Limb (tissue), 2 donors: ENCODE results near the gene AHSA1.
"Not testable (repeated sequence)": the region's sequence is repeated elsewhere in the genome, so short reads cannot be mapped to it uniquely, and the experiment has no call there.

ENCODE experiments used
- DNase-seq, 2 donors: peaks; one replicate each; pipeline ENCODE4 v3.0.0-alpha.2; 2016; ENCODE audit errors: extremely low spot score in 2 of 2

The AHSA1 gene

DNA sequence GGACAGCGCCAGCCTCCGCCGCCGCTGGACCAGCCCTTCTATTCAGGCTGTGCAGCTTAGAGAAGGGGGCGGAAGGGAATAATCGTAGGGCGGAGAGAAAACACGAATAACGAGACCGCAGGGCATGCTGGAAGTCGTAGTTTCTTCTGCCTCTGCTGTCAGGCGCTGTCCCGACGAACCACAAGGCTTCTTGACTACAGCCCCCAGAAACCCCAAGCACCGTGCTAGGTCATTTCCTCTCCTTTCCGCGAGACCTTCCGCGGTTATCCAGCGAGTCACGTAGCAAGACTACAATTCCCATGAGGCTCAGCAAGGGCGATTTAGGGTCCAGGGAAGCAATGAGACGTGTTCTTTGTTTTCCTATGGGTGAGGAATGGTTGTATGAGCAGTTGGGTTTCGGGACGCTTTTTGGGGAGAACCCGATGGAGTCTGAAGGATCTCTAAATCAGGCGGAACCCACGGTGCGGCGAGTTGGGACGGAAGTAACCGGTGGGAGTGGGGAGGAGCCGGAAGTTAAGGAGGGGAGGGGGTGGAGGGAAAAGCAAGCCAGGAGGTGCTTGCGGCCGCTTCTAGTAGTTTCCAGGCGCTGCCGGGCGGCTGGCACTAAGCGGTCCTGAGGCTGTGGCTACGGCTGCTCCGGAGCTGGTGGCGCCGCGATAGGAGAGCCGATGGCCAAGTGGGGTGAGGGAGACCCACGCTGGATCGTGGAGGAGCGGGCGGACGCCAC lies at the start of gene AHSA1, which contains the start of gene VIPAS39:
Gene AHSA1 (plus strand): TSS at position 572 of the 727 bp plus-strand sequence. CDS start 97 bp downstream, at position 669.
Gene VIPAS39 (minus strand): TSS at position 80 of the 727 bp plus-strand sequence. CDS start 3,499 bp downstream, outside the sequence.
- peak; percentile 95 to 100 for DNase-seq

GRCh38 chr14:77409131-77409533 lies 48.8 kb upstream of the AHSA1 start:
- DNase-seq = no peak

GRCh38 chr14:77415403-77416030 lies 42.4 kb upstream of the AHSA1 start:
- DNase-seq = not testable (repeated sequence)

DNA sequence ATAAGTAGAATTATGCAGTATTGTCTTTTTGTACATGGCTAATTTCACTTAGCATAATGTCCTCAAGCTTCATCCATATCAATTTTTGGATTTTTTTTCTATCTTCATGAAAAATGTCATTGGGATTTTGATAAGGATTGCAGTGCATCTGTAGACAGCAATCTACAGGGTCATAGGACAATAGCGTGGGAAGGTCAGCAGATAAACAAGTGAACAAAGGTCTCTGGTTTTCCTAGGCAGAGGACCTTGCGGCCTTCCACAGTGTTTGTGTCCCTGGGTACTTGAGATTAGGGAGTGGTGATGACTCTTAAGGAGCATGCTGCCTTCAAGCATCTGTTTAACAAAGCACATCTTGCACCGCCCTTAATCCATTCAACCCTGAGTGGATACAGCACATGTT lies 41.8 kb upstream of the AHSA1 start:
- DNase-seq = not testable (repeated sequence)

- no peak for DNase-seq
Measured at GRCh38 chr14:77416836-77417235, 41.1 kb upstream of the AHSA1 start.

- no peak for DNase-seq
Measured at GRCh38 chr14:77421201-77421600, 36.7 kb upstream of the AHSA1 start.

DNA sequence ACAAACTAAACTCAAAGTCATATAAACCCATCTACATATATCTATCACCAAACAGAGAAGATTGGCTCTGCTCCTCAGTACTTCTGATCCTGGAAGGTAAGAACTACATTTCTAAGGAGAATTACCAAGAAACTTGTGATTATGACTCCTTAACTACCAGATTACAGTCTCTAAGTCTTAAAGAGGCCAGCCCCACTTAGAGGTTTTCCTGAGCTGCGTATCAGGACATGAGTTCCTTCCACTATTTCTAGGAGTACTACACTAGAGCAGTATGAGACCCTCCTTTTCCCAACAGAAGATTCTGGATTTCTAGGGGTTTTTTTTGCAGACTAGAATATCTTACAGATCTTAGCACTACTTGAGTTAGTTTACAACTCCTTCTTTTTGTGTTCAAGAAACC lies 34.5 kb upstream of the AHSA1 start, which contains the start of gene NOXRED1:
Gene NOXRED1 (minus strand): TSS at position 101 of the 400 bp plus-strand sequence. CDS start 634 bp downstream, outside the sequence.
- no peak for DNase-seq

DNA sequence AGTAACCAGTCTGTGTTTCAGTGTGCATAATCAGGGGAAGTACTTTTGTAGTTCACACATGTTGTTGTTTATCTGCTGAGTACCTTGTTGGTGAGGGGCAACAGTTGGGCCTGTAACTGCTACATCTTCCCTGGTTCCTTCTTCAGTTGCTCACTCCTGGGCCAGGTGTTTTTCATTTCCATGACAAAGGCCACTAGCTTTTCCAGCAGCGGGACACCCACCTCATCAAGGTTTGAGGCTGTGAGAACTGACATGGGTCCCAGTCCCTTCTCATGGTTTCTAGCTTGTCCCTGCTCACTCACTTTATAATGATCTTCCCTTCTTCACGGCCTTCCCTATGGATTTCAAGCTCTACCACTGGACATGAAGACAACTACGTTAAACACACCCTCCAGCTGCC lies 33.0 kb upstream of the AHSA1 start:
- DNase-seq = no peak

DNA sequence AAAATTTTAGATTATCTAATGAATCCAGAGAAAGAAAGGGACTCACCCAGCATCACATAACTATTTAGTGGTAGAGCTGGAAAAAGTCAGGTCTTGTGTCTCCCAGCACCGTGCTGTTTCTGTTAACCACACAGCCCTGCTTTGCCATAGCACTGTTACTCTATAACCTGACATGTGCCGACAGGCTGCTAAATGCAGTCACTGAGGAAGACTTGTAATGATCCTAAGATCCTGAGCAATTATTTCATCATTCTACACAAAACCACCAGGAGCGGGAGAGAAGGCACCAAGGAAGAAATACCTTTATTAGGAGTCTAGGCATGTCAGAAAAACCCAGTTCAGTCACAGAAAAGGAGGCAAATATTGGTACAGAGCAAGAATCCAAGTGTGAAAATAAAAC lies 31.5 kb upstream of the AHSA1 start:
- DNase-seq = no peak

DNA sequence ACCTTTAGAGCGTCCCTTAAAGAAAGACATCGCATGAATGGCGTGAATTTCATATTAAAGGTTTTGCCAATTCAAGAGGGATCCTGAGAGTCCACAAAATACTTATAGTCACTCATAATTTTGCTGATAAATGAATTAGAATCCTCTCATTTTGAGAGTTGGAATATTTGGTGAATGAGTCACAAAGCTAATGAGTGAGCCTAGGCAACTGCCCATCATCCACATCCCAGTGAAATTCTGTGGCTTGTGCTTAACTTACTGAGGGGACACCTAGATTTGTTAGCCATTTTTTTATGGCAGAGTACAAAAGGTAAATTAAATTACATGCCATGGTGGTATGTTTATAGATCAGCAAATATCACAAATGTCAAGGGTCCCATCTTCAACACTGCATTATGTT lies 21.9 kb upstream of the AHSA1 start:
- DNase-seq = no peak

DNA sequence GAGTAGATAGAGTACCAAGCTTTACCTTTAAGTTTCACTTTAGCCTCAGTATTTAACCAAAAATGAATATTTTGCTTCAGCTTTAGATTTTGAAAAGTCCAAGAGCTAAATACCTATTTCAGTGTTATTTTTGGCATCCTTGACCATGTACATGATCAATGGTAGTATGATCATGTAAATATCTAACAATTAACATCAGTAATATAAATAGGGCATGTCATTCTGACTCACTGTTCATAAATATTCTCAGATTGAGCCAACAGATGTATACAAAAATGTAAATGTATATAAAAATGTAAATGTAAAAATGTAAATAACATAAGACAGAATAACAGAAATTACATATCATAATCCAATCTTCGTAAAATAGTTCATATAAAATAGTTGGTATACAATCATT lies 19.3 kb upstream of the AHSA1 start:
- no peak for DNase-seq

GRCh38 chr14:77439861-77440260 lies 18.0 kb upstream of the AHSA1 start:
- DNase-seq = no peak

DNA sequence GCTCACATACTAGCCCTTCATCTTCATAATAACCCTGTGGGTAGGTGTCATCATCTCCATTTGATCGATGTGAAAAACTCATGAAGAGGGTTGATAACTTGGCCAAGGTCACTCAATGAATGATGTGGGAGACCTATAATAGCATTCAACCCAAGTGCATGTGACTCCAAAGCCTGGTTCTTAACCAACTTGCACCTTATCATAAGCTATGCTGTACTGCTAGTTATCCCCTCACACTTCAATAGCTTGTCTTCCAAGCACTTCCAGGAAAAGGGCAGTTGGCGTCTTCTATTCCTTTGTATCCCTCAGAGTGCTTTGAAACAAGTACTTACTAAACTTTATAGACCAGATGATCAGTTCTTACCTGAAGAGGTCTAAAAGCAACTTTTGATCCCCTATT lies 15.7 kb upstream of the AHSA1 start:
- no peak for DNase-seq

DNA sequence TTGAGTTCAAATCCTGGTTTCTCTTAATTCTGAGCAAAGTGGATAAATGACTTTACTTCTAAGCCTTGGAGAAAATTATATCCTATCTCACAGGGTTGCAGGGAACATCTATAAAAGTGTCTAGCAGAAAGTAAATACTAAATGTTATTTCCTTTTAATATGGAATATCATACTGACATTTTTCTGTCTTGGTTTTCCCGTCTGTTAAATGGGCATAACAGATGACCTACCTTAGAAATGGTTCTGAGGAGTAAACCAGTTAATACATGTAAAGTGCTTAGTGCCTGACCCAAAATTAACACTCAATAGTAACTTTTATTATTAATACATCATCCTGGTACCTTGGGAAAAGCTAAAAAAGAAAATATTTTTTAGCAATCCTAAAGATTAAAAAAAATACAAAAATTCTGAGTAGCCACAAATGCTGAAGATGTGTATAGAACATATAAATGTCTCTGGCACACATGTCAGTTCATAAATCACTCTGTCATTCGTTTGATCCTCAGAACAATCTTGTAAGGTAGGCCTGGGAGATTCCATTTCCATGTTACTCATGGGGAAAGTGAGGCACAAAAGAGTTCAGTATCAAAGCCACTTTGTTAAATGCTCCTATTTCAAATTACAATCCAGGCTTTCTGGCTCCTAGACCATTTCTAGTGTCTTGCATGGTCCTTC lies 1.8 kb upstream of the AHSA1 start:
- no peak for DNase-seq

GRCh38 chr14:77457115-77457521 lies 775 bp upstream of the AHSA1 start:
- DNase-seq = no peak

GRCh38 chr14:77458249-77458950 lies 507 bp downstream of the AHSA1 start:
- no peak for DNase-seq

- peak; percentile 37 to 57 for DNase-seq
Measured at GRCh38 chr14:77459072-77459723, 1.3 kb downstream of the AHSA1 start.

DNA sequence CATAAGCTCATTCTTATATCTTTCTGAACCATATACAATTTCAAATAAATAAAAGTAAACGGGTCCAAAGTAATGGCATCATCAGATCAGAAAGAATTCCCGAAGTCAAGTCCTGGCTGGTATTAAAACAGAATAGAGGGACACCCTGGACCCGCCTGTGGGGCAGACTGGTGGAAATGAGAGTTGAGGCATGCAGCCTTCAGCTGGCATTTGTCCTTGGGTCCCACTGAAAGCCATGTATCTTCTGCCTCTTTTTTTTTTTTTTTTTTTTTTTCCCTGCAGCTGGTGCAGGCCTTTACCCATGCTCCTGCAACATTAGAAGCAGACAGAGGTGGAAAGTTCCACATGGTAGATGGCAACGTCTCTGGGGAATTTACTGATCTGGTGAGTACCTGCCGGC lies 9.9 kb downstream of the AHSA1 start:
- no peak for DNase-seq

DNA sequence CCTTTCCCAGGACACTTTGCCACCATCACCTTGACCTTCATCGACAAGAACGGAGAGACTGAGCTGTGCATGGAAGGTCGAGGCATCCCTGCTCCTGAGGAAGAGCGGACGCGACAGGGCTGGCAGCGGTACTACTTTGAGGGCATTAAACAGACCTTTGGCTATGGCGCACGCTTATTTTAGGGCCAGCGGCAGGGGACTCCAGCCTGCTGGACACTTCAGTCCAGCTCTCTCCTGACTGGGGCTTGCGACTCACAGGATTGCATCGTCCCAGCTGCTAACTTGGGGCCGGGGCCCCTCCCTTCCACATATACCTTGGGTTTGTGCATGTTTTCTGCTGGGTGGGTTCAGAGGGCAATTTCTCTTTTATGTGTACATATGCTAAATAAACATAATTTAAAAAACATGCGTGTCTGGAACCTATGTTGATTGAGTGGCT lies 11.2 kb downstream of the AHSA1 start:
- no peak for DNase-seq

DNA sequence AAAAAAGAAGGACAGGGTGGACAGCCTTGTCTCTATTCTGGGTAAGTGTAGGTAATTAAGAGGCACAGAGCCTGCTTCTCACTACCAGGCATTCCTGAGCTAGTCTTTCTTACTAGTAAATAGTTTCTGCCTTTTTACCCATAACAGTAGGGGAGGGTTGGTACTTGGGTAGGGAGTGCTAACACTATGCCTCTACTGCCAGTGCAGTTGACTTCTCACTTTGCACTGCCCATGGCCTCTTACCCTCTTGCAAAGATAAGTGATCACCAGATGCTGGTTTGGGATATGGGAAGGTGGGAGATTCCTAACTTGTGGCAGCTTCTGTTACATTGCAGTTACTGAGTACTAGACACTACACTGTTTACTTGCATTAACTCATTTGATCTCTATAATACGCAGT lies 11.6 kb downstream of the AHSA1 start:
- DNase-seq = no peak

GRCh38 chr14:77470224-77470870 lies 12.5 kb downstream of the AHSA1 start:
- no peak for DNase-seq
